Heart left ventricle (tissue), 16 donors: ENCODE measurements around the gene USP54. TPM values are rescaled to one million over a fixed set of nuclear protein-coding genes. Genes with fewer than 3 reads are reported as not detected.

Experiments used
- ATAC-seq, 4 donors: fragments of 200-7000 bp; cut with Tn5 transposase; one replicate each; pipeline ENCODE4 v1.9.1; 2020 to 2022; ENCODE audit warnings: moderate library complexity in 4 of 4, mild to moderate bottlenecking in 3 of 4, moderate number of reproducible peaks in 1 of 4
- DNase-seq, 5 donors: peaks; one replicate each; pipeline ENCODE4 v3.0.0-alpha.2; 2020
- H3K27ac ChIP-seq, 12 donors: fragments of 200-600 bp; sonication (generic) in 4 of 12; one replicate each; pipeline versions ENCODE4 v1.5.0 to v1.8.0; 2016 to 2022; ENCODE audit warnings: mild to moderate bottlenecking in 2 of 12
- H3K27me3 ChIP-seq, 9 donors: fragments of 200-600 bp; sonication (generic) in 2 of 9; one replicate each; pipeline versions ENCODE4 v1.5.1 to v1.8.0; 2016 to 2022; ENCODE audit warnings: mild to moderate bottlenecking in 3 of 9
- H3K36me3 ChIP-seq, 9 donors: fragments of 200-600 bp; sonication (generic) in 2 of 9; one replicate each; pipeline versions ENCODE4 v1.5.0 to v1.8.0; 2018 to 2022; ENCODE audit warnings: mild to moderate bottlenecking in 2 of 9
- H3K4me1 ChIP-seq, 12 donors: fragments of 200-600 bp; sonication (generic) in 4 of 12; one replicate each; pipeline versions ENCODE4 v1.5.0 to v1.8.0; 2016 to 2022; ENCODE audit warnings: mild to moderate bottlenecking in 3 of 12
- H3K4me3 ChIP-seq, 12 donors: fragments of 200-600 bp; sonication (generic) in 4 of 12; one replicate each; pipeline versions ENCODE4 v1.5.0 to v1.8.0; 2017 to 2022; ENCODE audit warnings: mild to moderate bottlenecking in 9 of 12, moderate library complexity in 4 of 12
- H3K9me3 ChIP-seq, 12 donors: fragments of 200-600 bp; sonication (generic) in 4 of 12; one replicate each; pipeline versions ENCODE4 v1.5.0 to v1.8.0; 2016 to 2022; ENCODE audit warnings: mild to moderate bottlenecking in 1 of 12
- POLR2A ChIP-seq, 2 donors: fragments of 450-650 bp; IDR thresholded peaks; one replicate each; pipeline ENCODE4 v1.6.1; 2017; ENCODE audit warnings: antibody characterized with exemption in 2 of 2, mild to moderate bottlenecking in 2 of 2, moderate library complexity in 2 of 2
- WGBS, 4 donors: extraction: QIAGEN DNeasy Blood & Tissue Kit in 2 of 4; methylation state at CpG; one replicate each; pipeline versions ENCODE4 v1.1.5 to v1.1.7; 2013 to 2018; 5-methylcytosine and 5-hydroxymethylcytosine counted together
- intact Hi-C, 10 donors: fragments of 100-400 bp; cut with DNase I; formaldehyde crosslinking; loops; one replicate each; pipeline versions ENCODE4 v1.11.1 to v1.14.2; 2022
- polyA plus RNA-seq, 2 donors: library from polyadenylated mRNA; stranded (reverse); fragments of 200-250 nt; gene quantifications; one replicate each; pipeline ENCODE4 v1.2.3, GENCODE V29; 2013
- total RNA-seq, 9 donors: library from RNA; depleted of rRNA in 2 of 9; stranded (reverse); fragments of >200 nt in 2 of 9; fragmentation: NEBNext Ultra II Directional in 3 of 9; extraction: Animal tissue kit (Norgen Biotek cat#: 25700) in 3 of 9; gene quantifications; one replicate each; pipeline versions ENCODE4 v1.1.0 to v1.2.4, GENCODE V29; 2016 to 2023
- TF ChIP-seq, protein P1 (sequence below), 12 donors: fragments of 200-600 bp; sonication (generic) in 4 of 12; IDR thresholded peaks; one replicate each; pipeline versions ENCODE4 v1.5.0 to v1.8.0; 2018 to 2022; ENCODE audit warnings: antibody characterized with exemption in 12 of 12, mild to moderate bottlenecking in 5 of 12
- donor health status: ischemic (EF 13 %, LVEDD 7.1; RV severe dilation, severe dysfunction).
- donor health status: healthy with polysubstance abuse.
- donor health status: DM: no; HTN: yes; CAD: no.
- donor health status: DM: no; HTN: no; CAD: no.
- donor health status: ischemic (EF 25% LVEDD 6.9; RV normal size, moderate dysfunction).
- donor health status: ischemic (EF 25% LVEDD 5.7; RV mildly dilated, moderate dysfunction).
- donor health status: healthy.
- donor health status: DM: yes; HTN: yes; CAD: no.
- donor health status: ischemic (EF 35%, LVEDD 5.7; RV mildly dilated, moderate dysfunction).
- donor health status: nonischemic (EF 11% LVEDD 7.7; RV severe dilation, severe dysfunction).
- donor health status: DM: yes; HTN: yes; CAD: no.
- donor health status: PGD.
- donor health status: ischemic (EF 29% LVEDD 5.4; RV normal size, mild dysfunction).
- donor health status: nonischemic (EF 23%, LVEDD 6.1; RV moderate dilation, normal function).

USP54 gene
- total and polyA plus RNA-seq, 11 donors = 9.1 to 37.3 (median 18.4) TPM

DNA sequence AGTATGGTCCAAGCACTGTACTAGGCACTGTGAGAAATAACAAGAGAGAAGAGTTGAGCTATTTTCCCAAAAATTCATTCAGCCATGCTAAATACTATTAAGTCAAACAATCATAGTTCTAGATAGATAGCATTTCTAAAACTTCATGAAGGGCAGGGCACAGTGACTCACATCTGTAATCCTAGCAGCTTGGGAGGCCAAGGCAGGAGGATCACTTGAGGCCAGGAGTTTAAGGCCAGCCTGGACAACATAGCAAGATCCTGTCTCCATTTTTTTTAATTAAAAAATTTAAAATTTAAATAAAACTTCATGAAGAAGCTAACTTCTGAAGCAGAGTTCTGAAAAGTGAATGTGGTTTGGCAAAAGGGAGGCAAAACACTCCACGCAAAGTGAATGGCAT lies 29.9 kb downstream of the USP54 start:
- DNase-seq = no peak
- ATAC-seq = no peak

DNA sequence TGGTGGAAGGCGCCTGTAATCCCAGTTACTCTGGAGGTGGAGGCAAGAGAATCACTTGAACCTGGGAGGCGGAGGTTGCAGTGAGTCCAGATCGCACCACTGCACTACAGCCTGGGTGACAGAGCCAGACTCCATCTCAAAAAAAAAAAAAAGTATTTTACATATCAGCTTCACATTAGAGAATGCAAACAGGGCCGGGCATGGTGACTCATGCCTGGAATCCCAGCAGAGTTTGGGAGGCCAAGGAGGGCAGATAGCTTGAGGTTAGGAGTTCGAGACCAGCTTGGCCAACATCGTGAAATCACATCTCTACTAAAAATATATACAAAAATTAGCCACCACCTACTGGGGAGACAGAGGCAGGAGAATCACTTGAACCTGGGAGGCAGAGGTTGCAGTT lies 31.6 kb downstream of the USP54 start:
- no peaks in the 10 kb centered on the region for H3K9me3 ChIP-seq
- H3K4me1 ChIP-seq = peaks cover 0 to 6% (median 0%) of the 10 kb centered on the region in 12 donors
- H3K36me3 ChIP-seq = peaks cover 0 to 10% (median 0%) of the 10 kb centered on the region in 9 donors
- ATAC-seq (no peak), DNase-seq (no peak)
- WGBS, 4 donors = 88 to 95% (median 93%) methylated on average over 6 of the region's 6 CpGs
- intact Hi-C loops = no loop called here
- no peak overlapping the region for H3K27ac ChIP-seq
- no peak overlapping the region for H3K4me3 ChIP-seq
- TF ChIP-seq POLR2A (IDR thresholded peaks at IDR 0.05) = no peak
- TF ChIP-seq, protein P1, sequence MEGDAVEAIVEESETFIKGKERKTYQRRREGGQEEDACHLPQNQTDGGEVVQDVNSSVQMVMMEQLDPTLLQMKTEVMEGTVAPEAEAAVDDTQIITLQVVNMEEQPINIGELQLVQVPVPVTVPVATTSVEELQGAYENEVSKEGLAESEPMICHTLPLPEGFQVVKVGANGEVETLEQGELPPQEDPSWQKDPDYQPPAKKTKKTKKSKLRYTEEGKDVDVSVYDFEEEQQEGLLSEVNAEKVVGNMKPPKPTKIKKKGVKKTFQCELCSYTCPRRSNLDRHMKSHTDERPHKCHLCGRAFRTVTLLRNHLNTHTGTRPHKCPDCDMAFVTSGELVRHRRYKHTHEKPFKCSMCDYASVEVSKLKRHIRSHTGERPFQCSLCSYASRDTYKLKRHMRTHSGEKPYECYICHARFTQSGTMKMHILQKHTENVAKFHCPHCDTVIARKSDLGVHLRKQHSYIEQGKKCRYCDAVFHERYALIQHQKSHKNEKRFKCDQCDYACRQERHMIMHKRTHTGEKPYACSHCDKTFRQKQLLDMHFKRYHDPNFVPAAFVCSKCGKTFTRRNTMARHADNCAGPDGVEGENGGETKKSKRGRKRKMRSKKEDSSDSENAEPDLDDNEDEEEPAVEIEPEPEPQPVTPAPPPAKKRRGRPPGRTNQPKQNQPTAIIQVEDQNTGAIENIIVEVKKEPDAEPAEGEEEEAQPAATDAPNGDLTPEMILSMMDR (IDR thresholded peaks at IDR 0.05) = no peak
- no peaks in the 10 kb centered on the region for H3K27me3 ChIP-seq

More for the DNA sequence above, 29.9 kb downstream of the USP54 start:
- 98 to 100% (median 99%) methylated on average over 1 of the region's 1 CpG for WGBS, 4 donors
- intact Hi-C loops = no loop called here
- Histone ChIP-seq H3K4me3 (no peak overlapping the region), H3K27ac (no peak overlapping the region), H3K9me3 (no peaks in the 10 kb centered on the region), H3K4me1 (no peaks in the 10 kb centered on the region), H3K36me3 (peaks cover 0 to 24% (median 0%) of the 10 kb centered on the region in 9 donors), H3K27me3 (no peaks in the 10 kb centered on the region)
- TF ChIP-seq, protein P1 (IDR thresholded peaks at IDR 0.05) = no peak
- no peak for TF ChIP-seq POLR2A (IDR thresholded peaks at IDR 0.05)

DNA sequence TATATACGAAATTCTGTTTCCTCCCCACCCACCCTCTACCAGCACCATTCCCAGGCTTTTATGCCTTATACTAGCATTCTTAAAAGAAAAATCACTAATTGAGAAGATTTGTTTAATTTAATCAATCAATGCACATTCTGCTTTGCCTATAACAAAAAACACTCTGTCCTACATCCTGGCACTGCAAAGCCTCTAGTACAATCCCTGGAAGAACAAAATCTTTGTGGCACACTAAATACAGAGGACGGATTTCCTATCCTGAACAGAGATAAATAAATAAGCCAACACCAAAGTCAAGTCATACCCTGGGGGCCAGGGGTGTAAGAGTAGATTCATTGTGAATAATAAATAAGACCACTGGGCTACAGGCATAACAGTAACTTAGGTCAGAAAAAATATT lies 34.3 kb downstream of the USP54 start:
- Histone ChIP-seq H3K4me3 (no peak overlapping the region), H3K9me3 (no peaks in the 10 kb centered on the region), H3K36me3 (peaks cover 0 to 13% (median 0%) of the 10 kb centered on the region in 9 donors), H3K27me3 (no peaks in the 10 kb centered on the region), H3K4me1 (peaks cover 0 to 17% (median 7%) of the 10 kb centered on the region in 12 donors), H3K27ac (no peak overlapping the region)
- no peak for TF ChIP-seq POLR2A (IDR thresholded peaks at IDR 0.05)
- TF ChIP-seq, protein P1 (IDR thresholded peaks at IDR 0.05) = no peak
- intact Hi-C loops = no loop called here
- ATAC-seq (no peak), DNase-seq (no peak)
- 90 to 94% (median 91%) methylated on average over 2 of the region's 2 CpGs for WGBS, 4 donors

DNA sequence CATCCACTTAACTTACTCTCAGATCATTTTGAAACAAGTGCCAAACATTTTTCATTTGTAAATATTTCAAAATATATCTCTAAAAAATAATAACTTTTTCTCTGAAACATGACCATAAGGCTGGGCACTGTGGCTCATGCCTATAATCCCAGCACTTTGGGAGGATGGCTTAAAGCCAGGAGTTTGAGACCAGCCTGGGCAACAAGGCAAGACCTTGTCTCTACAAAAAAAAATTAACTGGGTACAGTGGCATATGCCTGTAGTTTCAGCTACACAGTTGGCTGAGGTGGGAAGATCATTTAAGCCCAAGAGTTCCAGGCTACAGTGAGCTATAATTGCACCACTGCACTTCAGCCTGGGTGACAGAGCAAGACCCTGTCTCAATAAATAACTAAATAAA lies 36.4 kb downstream of the USP54 start:
- ATAC-seq (no peak), DNase-seq (no peak)
- Histone ChIP-seq H3K27me3 (no peaks in the 10 kb centered on the region), H3K9me3 (no peaks in the 10 kb centered on the region), H3K36me3 (peaks cover 0 to 13% (median 0%) of the 10 kb centered on the region in 9 donors), H3K4me1 (peaks cover 0 to 17% (median 7%) of the 10 kb centered on the region in 12 donors), H3K4me3 (no peak overlapping the region), H3K27ac (peak overlapping the region in 1 of 12 donors; percentile 40)
- no peak for TF ChIP-seq POLR2A (IDR thresholded peaks at IDR 0.05)
- TF ChIP-seq, protein P1 (IDR thresholded peaks at IDR 0.05) = no peak
- intact Hi-C loops = no loop called here
